Measurements from ENCODE around the gene OPRL1.

OPRL1 gene

GRCh38 chr20:64080013-64080812 lies at the start of gene OPRL1:
Gene OPRL1, plus strand, starts transcription at chr20:64080082. Its CDS starts 12,639 bp downstream, at chr20:64092721.
- no peak for DNase-seq (ENCODE audit: low read depth in 1 of 2, low spot score in 1 of 2)

DNA sequence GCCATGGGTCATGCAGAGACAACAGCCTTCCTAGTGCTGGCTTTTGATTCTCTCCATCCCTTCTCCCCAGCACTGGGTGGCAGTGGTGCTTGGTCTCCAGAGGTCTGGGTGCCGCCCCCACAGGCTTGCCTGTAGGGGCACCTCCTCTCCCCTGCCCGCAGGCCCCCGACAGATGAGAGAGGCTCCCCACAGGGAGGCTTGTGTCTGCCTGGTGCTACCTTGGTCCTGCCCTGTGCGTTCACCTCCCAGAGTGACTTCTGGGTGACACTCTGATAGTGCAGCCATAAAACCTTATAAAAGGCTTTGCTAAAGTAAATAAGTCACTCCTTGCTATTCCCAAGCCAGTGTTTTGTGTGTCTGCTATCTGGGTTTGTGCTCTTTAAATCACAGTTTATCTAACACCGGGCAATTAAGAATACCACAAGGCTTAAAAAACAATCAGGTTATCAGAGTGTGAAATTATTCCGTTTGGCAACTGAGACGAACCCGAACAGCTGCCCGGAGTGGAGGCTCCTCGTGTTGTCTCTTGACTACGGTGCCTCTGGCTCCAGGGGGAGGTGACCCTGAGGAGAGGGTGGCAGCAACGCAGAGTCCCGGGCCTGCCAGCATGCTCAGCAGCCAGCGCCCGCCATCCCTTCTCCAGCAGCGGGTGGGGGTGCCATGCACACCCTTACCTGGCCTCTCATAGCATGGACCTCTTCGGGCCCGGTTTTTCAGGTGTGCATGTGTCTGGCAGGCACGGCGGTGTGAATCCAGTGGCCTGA lies 49.3 kb upstream of the OPRL1 start:
- DNase-seq (ENCODE audit: low read depth in 1 of 2, low spot score in 1 of 2) = no peak

DNA sequence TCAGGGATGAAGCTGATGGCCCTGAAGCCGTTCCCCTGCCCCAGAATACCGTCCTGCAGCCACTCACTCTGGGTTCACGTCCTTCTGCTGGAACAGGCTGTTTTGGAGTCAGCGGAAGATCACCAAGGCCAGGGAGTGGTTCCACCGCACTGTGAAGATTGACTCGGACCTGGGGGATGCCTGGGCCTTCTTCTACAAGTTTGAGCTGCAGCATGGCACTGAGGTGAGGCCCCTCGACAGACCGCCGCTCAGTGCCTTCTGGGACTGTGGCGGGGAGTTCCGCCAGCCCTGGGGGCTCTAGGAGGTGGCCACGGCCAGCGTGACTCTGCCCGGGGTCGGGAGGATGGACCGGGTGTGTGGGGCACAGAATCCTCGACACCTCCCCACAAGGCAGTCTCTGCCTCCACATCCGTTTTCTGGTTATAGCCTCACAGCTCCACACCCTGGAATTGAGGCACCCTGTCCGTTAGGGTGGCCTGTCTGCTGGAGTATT lies 48.0 kb upstream of the OPRL1 start:
- no peak for DNase-seq (ENCODE audit: low read depth in 1 of 2, low spot score in 1 of 2)

DNA sequence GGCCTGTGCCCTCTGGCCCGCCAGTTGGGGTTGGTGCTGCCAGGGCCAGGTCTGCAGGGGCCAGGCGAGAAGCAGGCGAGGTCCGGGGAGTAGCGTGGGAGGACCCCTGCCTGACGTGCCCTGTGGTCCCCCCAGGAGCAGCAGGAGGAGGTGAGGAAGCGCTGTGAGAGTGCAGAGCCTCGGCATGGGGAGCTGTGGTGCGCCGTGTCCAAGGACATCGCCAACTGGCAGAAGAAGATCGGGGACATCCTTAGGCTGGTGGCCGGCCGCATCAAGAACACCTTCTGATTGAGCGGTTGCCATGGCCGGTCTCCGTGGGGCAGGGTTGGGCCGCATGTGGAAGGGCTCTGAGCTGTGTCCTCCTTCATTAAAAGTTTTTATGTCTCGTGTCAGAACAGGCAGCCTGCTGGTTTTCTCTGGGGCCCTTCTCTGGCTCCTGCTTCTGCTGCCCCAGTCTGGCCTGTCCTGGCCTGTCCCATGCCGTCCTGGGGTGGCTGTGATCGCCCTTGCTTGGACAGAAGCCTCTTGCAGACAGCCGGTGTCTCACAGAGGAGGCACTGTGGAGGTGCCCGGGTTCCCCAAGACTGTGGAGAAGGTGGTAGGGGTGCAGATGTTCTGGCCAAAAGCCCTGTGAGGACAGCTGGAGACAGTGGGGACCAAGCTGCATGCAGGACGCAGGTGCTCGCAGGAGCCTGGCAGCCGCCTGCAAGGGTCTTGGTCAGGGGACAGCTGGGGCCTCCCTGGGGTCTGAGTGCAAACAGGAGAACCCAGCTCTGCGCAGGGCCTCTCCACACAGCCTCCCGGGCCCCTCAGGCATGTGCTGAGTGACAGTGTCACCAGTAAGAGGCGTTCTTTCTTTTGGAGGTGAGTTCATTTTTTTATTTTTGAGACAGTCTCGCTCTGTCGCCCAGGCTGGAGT lies 46.9 kb upstream of the OPRL1 start:
- no peak for DNase-seq (ENCODE audit: low read depth in 1 of 2, low spot score in 1 of 2)

- DNase-seq (ENCODE audit: low read depth in 1 of 2, low spot score in 1 of 2) = no peak
These were observed 45.8 kb upstream of the OPRL1 start for GRCh38 chr20:64033981-64034493.

DNA sequence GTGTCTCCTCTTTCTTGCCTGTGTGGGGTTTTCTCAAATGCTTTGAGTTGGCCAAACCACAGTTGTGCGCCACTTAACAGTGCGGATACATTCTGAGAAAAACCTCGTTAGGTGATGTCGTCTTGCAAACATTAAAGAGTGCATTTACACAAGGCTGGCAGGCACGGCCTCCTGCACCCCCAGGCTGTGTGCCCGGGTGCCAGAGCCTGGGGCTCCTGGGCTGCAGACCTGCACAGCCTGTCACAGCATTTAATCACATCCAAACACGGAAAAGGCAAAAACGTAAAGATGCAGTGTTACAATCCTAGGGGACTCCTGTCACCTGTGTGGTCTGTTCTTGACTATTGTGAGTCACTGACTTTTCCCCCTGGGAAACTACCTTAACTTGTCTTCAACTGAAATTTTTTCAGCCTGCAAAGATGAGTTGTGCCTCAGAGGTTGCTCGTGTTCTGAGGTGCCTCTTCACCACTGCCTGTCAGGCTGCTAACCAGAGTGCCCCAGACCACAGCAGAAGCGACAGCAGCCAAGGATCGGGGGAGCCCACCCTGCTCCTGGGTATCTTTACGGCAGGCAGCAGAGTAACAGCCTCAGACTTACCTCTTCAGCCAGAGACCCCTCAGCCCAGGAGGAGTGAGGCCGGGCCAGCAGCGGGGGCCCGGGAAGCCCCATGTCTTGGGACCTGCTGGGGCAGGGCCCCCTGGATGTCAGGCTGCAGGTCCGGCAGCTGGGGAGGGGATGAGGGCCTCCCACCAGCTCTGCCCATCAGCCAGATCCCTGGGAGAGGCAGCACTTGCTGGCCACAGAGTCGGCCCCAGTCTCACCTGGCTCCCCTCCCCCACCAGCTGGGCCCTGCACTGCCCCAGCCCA lies 44.6 kb upstream of the OPRL1 start:
- no peak for DNase-seq (ENCODE audit: low read depth in 1 of 2, low spot score in 1 of 2)

DNA sequence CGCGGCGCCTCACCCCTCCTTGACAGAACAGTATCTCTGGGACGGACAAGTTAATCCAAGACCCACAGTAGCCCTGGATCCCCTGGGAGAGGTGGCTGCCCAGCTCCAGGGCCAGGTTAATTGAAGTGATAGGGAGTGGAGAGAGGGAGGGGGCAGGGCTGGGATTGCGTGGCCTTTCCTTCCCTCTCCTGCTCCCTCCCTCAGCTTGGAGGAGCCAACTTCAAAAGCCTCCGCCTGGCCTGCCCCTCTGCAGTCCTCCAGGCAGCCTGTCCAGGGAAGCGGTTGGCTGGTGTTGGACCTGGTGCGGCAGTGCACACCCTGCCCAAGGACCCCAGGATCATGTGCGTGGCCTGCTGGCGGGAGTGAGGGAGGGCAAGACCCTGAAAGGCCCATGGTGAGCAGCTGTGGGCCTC lies 43.9 kb upstream of the OPRL1 start, which contains the start of gene C20orf204:
Gene C20orf204, plus strand, starts transcription at position 250 of the 413 bp plus-strand sequence. Its CDS starts 142 bp downstream, at position 392.
- DNase-seq (ENCODE audit: low read depth in 1 of 2, low spot score in 1 of 2) = no peak

GRCh38 chr20:64036346-64037198 lies 43.3 kb upstream of the OPRL1 start:
- DNase-seq (ENCODE audit: low read depth in 1 of 2, low spot score in 1 of 2) = no peak

GRCh38 chr20:64037199-64037497 lies 42.7 kb upstream of the OPRL1 start:
- no peak for DNase-seq (ENCODE audit: low read depth in 1 of 2, low spot score in 1 of 2)

DNA sequence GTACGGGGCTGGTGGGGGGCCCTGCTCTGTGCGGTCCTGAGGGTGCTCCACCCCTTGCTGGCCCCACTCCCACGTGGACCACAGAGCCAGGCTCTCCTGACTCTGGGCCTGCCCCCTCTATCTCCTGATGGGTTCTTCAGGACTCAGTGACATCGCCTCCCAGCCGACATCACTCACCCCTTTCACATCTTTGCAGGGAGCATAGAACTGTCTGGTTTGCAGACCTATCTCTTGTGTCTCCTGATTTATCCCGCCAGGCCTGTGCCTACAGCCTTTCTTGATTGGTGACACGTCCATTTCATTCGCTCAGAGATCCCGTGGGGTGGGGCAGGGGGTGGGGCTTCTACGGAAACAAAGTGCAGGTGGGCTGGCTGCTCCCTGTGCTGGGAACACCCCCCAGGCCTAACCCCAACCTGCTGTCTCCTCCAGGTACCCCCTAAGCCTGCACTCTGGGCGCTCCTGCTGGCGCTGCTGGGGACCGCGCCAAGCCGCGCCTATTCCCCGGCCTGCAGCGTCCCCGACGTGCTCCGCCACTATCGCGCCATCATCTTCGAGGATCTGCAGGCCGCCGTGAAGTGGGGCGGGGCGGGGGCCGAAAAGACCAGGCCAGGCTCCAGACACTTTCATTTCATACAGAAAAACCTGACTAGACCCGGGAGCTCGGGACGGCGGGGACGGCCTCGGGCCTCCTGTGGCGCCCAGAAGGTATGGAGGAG lies 42.2 kb upstream of the OPRL1 start:
- no peak for DNase-seq (ENCODE audit: low read depth in 1 of 2, low spot score in 1 of 2)

- DNase-seq (ENCODE audit: low read depth in 1 of 2, low spot score in 1 of 2) = no peak
These were observed 41.7 kb upstream of the OPRL1 start for GRCh38 chr20:64038224-64038564.

DNA sequence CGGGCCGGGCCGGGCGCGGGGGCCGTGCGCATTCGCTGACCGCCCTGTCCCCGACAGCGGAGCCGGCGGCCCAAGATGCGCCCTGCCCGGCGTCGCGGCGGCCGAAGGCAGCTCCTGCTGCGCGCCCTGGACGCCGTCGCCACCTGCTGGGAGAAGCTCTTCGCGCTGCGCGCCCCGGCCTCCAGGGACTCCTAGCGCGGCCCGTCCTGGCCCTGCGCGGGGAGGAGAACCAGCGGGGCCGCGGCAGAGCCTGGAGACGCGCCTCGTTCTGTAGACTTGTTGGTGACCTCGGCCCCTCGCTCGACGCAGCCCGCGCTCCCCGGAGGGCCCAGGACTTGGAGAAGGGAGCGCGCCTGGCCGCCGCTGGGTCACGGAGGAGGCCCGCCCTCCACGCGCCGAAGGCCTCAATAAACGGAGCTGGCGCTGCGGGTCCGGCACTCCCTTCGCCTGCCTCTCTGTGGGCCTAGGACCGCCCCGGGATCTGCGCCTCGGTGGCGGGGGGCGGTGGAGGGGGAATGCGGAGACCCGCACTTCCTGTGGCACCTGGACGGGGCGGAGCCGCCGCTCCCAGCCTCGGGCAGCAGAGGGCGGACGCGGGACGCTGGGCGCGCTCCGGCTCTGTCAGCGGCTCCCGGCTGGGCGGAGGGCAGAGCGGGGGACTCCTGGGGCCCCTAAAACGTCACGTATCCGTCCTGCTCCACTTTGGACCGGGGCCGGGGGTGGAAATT lies 41.2 kb upstream of the OPRL1 start:
- peak; percentile 56 to 62 for DNase-seq (ENCODE audit: low read depth in 1 of 2, low spot score in 1 of 2)

DNA sequence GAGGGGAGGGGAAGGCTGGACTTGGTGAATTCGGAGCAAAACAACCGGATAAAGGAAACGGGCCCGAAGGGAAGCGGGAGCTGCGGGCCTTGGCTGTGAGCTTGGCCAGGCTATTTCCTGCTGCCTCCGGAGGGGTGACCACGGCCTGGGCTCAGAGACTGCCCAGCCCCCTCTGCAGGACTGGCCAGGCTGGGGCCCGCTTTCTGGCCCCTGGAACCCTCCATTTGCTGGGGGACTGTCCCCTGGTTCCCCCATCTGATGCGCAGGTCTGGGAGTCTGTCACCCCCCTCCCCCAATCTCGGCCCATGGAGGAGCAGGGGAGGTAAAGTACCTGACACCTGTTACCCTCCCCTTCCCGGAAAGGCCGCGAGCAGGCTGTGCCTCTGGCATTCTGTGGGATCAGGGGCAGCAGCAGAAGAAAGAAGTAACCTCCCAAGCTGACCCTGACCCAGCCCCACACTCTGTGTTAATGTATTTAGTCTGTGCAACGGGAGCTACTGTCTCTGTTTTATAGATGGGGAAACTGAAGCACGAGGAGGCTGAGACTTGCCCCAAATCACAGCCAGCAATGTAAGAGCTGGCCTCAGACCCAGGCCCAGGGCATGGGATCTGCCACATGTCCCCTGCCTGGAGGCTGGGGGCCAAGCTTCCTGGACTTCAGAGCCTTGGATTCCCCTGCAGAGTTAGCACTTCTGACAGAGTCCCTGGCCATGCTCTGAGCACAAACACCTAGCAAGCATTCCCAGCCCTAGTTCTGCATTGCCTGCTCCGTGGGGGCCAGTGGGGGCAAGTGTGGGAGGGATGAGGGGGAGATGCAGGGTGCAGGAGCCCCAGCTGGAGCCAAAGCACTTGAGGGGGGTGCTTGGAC lies 40.4 kb upstream of the OPRL1 start:
- no peak for DNase-seq (ENCODE audit: low read depth in 1 of 2, low spot score in 1 of 2)

DNA sequence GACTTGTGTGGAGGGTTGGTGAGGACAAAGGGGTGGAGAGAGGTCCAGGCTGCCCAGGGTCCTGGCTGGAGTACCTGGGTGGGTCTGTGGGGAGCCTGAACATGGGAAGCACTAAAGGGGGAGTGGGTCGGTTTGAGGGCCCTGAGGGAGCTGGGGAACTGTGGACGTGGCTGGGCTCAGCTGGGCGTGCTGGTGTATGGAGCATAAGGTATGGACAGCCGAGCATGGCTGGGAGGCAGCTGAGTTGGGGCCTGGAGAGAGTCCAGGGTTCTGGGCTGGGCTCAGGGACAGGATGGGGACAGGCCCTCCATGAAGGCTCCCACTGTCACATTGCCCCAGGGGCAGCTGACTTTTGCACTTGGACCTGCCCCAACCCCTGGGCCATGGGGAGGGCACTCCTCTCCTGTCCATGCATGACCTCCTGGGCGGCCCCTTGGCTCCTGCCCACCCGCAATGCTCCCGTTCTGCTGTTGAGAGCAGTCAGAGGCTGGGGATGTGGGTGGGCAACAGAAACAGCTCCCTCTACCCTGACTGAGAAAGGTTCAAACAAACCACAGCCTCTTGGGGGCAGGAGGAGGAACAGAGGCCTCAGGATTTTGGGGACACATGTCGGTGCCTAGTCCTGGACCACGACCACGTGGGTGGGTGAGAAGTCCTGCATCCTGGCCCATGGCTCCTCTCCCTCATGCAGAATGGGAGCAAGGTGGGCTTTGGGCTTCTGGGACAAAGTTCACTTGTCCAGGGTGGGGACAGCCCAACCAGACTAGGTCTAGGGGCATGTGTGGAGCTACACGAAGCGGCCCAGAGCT lies 39.4 kb upstream of the OPRL1 start:
- DNase-seq (ENCODE audit: low read depth in 1 of 2, low spot score in 1 of 2) = no peak

DNA sequence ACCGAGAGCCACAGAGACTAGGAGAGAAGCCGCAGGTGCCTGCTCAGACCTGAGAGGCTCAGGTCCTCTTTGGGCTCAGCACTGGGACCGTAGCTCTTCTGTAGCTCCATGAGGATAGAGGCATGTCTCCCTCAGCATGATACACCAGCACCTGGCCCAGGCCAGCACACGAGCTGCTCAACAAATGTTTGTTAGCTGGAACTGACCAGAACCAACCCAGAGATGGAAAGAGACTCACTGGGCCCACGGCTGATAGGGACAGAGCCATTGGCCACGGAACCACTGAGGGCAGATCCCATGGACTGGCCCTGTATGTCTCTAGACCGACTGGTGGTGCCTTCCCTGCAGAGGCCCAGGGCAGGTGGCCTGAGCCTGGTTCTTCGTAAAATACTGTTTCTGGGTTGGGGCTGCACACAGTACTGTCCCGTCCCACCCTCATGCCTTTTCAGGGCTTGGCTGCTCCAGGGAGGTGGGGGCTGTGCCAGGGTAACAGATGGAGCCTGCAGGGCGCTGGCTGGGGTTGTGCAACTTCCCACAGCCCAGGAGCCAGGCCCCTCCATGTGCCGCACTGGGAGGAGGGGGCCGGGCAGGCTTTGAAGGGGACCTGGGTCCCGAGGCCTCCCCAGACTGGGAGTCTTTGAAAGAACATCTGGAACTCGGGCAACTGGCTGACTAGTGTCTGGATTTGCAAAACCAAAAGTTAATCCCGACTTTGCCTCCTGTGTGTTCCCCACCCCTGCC lies 38.7 kb upstream of the OPRL1 start:
- DNase-seq (ENCODE audit: low read depth in 1 of 2, low spot score in 1 of 2) = no peak

DNA sequence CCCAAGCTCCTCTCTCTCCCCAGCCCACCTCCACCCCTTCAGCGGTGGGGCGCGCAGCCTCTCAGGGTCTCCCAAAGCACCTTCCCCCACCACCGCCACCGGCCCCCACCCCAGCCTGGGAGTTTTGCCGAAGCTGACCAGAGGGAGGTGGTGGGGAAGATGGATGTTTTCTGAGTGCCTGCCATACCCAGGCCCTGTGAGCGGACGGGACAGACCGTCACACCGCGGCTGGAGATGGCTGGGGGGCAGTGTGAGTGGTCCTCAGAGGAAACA lies 38.2 kb upstream of the OPRL1 start:
- DNase-seq (ENCODE audit: low read depth in 1 of 2, low spot score in 1 of 2) = no peak
